Activated naive CD8-positive, alpha-beta T cell (primary cell): Measurements from ENCODE around the gene NDST1.

Experiments used
- H3K27ac Mint-ChIP-seq: one replicate; pipeline ENCODE4 v1.8.0; 2021; ENCODE audit warnings: mixed read lengths
- H3K27me3 Mint-ChIP-seq: one replicate; pipeline ENCODE4 v1.8.0; 2021; ENCODE audit warnings: mixed read lengths
- H3K36me3 Mint-ChIP-seq: one replicate; pipeline ENCODE4 v1.8.0; 2021; ENCODE audit warnings: mixed read lengths
- H3K4me1 Mint-ChIP-seq: one replicate; pipeline ENCODE4 v1.8.0; 2021; ENCODE audit warnings: low read depth, mixed read lengths
- H3K4me3 Mint-ChIP-seq: one replicate; pipeline ENCODE4 v1.8.0; 2021; ENCODE audit warnings: mild to moderate bottlenecking, mixed read lengths
- H3K9me3 Mint-ChIP-seq: one replicate; pipeline ENCODE4 v1.8.0; 2021; ENCODE audit warnings: low read depth, mixed read lengths

NDST1 gene

DNA sequence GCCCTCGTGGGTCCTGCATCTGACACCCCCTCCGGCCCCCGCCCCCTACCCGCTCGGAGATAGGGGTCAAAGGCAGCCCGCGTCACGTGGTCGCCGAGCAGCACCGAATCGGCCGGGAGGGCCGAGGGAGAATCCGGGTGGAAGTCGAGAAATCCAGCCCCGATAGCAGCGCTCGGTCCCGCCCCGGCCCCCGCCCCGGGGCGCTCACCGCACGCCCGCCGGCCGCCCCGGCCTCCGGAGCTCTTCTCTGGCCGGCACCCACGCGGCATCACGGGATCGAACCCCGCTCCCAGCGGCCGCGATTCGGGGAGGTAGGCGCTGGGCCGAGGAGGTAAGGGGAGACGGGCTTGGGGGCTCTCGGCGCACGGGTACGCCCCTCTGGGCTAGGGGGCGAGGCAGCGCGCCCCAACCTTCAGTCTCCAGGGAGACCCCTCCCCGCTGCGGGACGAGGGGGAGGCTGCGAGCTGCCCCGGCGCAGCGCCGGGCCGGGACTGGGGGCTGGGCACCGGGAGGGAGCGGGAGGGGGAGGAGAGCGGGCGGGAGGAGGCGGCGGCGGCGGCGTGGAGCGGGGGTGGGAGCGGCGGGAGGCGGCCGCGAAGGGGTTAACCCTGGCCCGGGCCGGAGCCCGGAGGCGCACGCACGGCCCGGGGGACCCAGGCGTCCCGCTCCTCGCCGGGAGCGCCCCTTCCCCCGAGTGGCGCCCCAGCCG is 22.1 kb upstream of the NDST1 start:
- H3K9me3 Mint-ChIP-seq, result no peaks in the 10 kb centered on the region
- peak overlapping the region; percentile 7 for H3K4me3 Mint-ChIP-seq
- H3K36me3 Mint-ChIP-seq, result no peaks in the 10 kb centered on the region
- peaks cover 8% of the 10 kb centered on the region for H3K4me1 Mint-ChIP-seq
- H3K27me3 Mint-ChIP-seq, result peaks cover 4% of the 10 kb centered on the region
- H3K27ac Mint-ChIP-seq, result no peak overlapping the region

DNA sequence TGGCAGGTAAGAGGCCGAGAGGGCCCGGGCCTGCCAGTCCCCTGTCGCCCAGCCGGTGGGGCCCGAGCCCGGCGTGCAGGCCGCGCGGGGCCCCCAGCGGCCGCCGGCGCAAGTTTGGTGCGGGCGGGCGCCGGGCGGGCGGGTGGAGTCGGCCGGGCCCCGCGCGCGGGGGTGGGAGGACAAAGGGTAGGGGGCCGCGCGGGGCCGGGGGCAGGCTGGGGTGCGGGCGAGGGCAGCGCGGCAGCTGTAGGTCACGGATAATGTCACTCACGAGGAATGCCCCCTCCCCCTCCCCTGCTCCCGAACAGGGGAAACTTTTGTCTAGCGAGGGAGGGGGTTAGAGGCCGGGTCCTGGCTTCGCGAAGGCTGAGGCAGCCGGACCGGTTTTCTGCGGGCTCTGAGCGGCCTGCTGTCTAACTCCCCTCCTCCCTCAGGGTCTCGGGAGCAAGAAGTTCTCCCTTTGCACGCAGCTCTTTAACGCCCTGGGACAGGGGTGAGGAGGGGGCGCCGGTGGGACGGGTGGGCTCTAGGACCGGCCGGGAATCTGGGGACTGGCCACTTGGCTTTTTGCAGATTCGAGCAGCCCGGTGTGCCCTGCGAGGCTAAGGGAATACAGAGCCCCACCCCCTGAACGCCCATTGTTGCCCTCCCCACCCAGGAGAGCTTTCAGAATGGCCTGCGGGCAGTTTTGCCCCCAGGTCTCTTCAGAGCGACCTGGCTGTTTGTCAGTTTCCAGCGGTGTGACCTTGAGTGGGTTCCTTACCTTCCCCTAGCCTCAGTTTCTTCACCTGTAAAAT is 21.3 kb upstream of the NDST1 start:
- Mint-ChIP-seq H3K4me1 (peaks cover 8% of the 10 kb centered on the region), H3K9me3 (no peaks in the 10 kb centered on the region), H3K27ac (peak overlapping the region; percentile 22), H3K36me3 (no peaks in the 10 kb centered on the region), H3K27me3 (peaks cover 4% of the 10 kb centered on the region), H3K4me3 (peak overlapping the region; percentile 79)

DNA sequence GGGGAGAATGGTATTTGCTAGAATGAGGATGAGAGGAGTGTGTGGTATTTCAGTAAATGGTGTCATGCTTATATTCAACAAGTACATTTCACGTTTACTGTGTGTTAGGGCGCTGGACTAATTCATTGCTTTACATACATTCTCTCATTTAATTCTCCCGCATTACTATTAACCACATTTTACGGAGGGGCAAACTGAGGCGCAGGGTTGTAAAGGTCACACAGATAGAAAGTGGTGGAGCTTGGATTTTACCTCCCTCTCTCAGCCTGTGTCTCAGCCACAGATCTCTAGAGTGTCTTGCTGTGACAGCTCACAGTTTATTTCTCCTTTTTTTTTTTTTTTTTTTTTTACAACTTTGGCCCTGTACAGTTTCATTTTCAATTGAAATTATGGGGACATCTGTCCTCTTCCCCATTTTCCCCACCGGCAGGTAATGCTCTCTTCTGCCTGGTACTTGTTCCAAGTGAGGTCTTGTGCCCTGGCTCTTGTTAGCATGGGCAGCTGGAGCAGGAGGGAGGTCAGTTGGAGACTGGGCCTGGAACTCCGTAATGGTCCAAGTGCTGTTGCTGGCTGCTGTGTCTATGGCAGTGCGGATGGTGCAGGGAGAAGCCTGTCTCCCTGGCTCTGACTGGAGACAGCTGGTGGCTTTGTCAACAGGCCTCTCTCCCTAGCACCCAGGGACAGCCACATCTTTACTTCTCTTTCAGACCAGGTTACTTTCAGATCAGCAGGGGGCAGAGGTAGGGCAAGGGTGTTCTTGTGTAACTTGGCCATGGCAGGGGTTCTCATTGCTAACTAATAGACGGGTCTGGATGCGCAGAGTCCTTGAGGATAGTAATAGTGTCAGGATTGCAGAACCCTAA is 20.5 kb upstream of the NDST1 start:
- H3K4me3 Mint-ChIP-seq, result peak overlapping the region; percentile 79
- peaks cover 8% of the 10 kb centered on the region for H3K4me1 Mint-ChIP-seq
- peak overlapping the region; percentile 34 for H3K27ac Mint-ChIP-seq
- H3K9me3 Mint-ChIP-seq, result no peaks in the 10 kb centered on the region
- peaks cover 4% of the 10 kb centered on the region for H3K27me3 Mint-ChIP-seq
- H3K36me3 Mint-ChIP-seq, result no peaks in the 10 kb centered on the region

DNA sequence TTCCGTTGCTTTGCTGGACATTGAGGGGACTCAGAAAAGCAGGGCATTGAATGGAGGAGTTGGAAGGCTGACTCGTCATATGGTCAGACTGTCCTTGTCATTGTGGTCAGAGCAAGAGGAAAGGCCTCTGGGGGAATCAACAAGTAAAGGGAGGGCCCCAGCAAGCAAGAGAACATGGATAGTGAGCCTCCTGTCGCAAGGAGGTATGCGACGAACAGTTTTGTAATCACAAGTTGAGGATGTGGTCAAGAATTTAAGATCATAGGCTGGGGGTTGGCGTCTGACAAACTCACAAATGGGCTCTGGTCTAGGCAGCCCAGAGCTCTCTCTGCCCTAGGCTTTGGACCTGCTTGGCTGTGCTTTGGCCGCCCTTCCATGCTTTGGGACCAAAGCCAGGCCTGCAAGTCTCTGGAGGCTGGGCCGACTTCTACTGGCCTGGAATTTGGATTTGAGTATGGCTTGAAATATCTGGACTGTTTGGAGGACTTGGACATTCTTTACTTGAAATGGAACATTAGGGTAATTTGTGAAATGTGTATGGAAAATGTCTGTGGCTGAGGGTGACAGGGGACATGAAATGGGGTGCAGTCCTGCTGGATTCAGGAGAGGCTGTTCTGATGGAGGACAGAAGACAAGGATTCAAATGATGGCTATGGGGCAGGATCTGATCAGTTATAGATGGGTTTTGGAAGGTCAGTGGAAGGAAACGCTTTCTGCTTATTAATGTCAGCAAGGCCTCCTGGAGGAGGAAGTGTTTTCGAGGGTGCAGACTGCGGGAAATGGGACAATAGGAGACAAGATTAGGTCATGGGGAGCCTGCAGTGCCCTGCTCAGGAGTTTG is 19.2 kb upstream of the NDST1 start:
- H3K27me3 Mint-ChIP-seq, result peaks cover 4% of the 10 kb centered on the region
- H3K27ac Mint-ChIP-seq, result no peak overlapping the region
- H3K4me1 Mint-ChIP-seq, result peaks cover 8% of the 10 kb centered on the region
- no peak overlapping the region for H3K4me3 Mint-ChIP-seq
- H3K9me3 Mint-ChIP-seq, result no peaks in the 10 kb centered on the region
- H3K36me3 Mint-ChIP-seq, result no peaks in the 10 kb centered on the region

DNA sequence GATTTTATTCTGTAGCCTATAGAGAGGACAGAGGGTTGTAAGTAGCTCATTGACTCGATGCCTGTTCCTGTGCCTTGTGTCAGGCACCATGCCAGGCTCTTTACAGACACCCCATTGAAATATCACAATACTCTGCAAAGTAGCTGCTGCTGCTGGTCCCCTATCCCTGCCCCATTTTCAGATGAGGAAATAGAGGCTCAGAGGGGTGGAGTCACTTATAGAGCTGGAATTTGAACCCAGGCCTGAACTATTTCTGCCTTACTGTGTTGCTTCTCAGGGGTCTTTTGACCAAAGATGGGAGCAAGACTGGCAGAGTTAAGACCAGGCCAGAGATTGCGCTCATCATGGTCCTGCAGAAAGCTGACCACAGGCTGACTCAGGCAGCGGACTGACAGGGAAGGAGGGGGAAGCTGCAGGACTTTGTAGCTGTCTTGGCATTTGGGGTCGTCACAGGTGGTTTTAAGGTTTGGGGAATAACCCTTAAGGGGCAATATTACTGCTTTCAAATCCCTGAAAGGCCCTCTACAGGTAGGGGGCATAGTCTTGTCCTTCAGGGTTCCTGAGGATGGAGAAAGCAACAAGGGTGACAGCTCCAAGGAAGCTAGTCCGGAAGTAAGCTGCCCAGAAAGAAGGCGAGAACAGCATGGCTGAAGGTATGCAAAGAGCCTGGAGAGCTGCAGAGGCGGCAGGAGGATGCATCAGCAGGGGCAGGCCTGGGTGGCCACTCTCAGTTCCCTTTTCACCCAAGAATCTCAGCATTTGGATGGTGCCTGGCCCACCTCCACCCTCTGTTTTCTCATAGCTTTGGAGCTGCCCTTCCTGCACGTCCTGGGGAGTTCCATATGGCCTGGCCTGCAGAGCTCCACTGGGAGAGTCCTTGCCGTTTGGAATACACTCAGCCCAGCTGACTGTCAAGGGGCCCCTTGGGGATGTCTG is 18.3 kb upstream of the NDST1 start:
- Mint-ChIP-seq H3K27ac (no peak overlapping the region), H3K4me3 (no peak overlapping the region), H3K9me3 (no peaks in the 10 kb centered on the region), H3K27me3 (peaks cover 4% of the 10 kb centered on the region), H3K36me3 (no peaks in the 10 kb centered on the region), H3K4me1 (peaks cover 8% of the 10 kb centered on the region)

DNA sequence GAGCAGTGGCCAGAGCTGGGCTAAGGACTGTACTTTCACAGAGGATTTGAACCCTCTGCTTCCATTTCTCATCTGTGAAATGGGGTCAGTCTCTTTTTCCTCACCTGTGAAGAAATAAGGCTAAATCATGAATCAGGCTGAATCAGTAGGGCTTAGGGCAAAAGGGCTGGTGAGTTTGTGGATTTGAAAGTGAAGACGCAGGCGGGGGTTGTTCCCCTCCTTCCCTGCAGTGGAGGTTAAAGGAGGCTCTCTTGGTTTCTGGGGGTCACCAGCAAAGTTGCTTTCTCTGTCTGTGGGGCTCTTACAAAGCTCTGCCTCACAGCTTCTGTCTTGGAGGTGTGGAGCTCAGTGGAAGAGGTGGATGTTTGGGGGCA is 17.6 kb upstream of the NDST1 start:
- Mint-ChIP-seq H3K36me3 (no peaks in the 10 kb centered on the region), H3K27ac (no peak overlapping the region), H3K27me3 (peaks cover 4% of the 10 kb centered on the region), H3K4me3 (no peak overlapping the region), H3K9me3 (no peaks in the 10 kb centered on the region), H3K4me1 (peaks cover 5% of the 10 kb centered on the region)

DNA sequence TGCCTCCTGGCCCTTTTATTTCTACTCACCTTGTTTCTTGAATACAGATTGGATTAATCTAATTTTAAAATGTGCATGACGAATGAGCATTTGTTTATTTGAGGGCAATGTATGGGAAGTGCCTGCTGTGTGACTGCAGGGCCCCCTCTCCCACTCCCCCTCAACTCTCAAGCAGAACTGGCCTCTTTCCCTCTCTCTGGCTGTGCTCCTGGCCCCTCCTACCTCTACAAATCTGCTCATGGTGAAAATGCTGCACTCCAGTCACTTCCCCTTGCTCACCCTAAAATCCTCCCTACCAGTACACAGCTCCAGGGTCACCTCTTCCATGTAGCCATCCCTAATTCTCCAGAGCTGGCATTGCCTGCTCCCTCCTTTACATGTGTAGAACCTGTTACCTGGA is 17.2 kb upstream of the NDST1 start:
- Mint-ChIP-seq H3K27me3 (peaks cover 4% of the 10 kb centered on the region), H3K4me1 (peaks cover 5% of the 10 kb centered on the region), H3K9me3 (no peaks in the 10 kb centered on the region), H3K4me3 (no peak overlapping the region), H3K36me3 (no peaks in the 10 kb centered on the region), H3K27ac (no peak overlapping the region)

DNA sequence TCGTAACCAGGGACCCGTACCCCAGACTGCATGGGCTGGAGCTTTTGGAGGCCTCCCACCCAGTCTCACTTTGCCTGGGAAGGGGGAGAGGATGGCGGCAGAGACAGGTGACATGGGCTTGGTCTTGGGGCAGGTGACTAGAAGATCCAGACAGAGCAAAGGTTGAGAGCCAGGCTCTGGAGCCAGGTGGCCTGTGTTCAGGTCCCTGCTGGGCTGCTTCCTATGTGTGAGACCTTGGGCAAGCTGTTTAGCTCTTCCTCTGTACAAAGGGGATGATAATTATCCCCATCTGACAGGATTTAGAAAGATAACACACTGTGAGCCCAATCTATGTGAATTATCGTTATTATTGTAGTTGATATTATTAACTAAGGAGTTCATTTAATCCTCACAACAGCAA is 16.1 kb upstream of the NDST1 start:
- peaks cover 5% of the 10 kb centered on the region for H3K4me1 Mint-ChIP-seq
- H3K9me3 Mint-ChIP-seq, result no peaks in the 10 kb centered on the region
- no peak overlapping the region for H3K4me3 Mint-ChIP-seq
- H3K36me3 Mint-ChIP-seq, result no peaks in the 10 kb centered on the region
- peaks cover 4% of the 10 kb centered on the region for H3K27me3 Mint-ChIP-seq
- no peak overlapping the region for H3K27ac Mint-ChIP-seq

- Mint-ChIP-seq H3K4me1 (no peaks in the 10 kb centered on the region), H3K27ac (no peak overlapping the region), H3K27me3 (no peaks in the 10 kb centered on the region), H3K9me3 (no peaks in the 10 kb centered on the region), H3K36me3 (no peaks in the 10 kb centered on the region), H3K4me3 (no peak overlapping the region)
These were observed 15.3 kb upstream of the NDST1 start for GRCh38 chr5:150492621-150493020.

DNA sequence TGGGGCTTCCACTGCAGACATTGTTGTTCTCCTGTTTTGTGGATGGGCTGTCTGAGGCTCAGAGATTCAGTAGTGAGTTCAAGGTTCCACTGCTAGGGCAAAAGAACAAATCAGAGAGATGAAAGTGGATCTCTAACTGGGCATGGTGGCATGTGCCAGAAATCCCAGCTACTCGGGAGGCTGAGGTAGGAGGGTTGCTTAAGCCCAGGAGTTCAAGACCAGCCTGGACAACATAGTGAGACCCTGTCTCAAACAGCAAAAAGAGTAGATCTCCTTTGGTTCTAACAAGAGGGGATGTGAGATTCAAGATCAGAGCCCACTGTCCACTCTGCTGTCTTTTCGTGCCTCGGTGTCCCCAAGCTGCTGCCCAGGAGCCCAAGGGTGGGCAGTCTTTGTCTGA is 11.8 kb upstream of the NDST1 start:
- Mint-ChIP-seq H3K4me1 (no peaks in the 10 kb centered on the region), H3K36me3 (no peaks in the 10 kb centered on the region), H3K4me3 (no peak overlapping the region)

DNA sequence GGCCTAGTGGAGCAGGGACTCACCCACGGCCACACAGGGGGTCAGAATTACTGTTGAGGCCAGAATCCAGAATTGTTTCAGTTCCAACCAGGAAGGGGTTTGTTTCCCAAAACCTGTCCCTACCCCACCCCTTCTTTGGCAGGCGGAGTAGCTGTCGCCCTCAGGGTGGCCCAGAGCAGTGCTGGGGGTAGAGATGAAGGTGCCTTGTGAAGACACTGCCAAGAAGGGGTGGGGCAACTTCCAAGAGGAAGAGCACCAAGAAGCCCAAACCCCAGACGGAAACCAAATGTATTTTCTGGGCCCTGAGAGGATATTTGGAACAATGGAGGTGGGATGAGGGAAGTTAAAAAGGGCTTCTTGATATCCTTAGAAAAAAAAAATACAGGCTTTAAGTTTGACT is 11.4 kb upstream of the NDST1 start:
- no peak overlapping the region for H3K27ac Mint-ChIP-seq
- no peaks in the 10 kb centered on the region for H3K36me3 Mint-ChIP-seq
- no peak overlapping the region for H3K4me3 Mint-ChIP-seq
- H3K27me3 Mint-ChIP-seq, result no peaks in the 10 kb centered on the region
- no peaks in the 10 kb centered on the region for H3K9me3 Mint-ChIP-seq
- no peaks in the 10 kb centered on the region for H3K4me1 Mint-ChIP-seq

More for the DNA sequence above, 11.8 kb upstream of the NDST1 start:
- H3K27ac Mint-ChIP-seq, result no peak overlapping the region
- no peaks in the 10 kb centered on the region for H3K9me3 Mint-ChIP-seq
- H3K27me3 Mint-ChIP-seq, result no peaks in the 10 kb centered on the region

DNA sequence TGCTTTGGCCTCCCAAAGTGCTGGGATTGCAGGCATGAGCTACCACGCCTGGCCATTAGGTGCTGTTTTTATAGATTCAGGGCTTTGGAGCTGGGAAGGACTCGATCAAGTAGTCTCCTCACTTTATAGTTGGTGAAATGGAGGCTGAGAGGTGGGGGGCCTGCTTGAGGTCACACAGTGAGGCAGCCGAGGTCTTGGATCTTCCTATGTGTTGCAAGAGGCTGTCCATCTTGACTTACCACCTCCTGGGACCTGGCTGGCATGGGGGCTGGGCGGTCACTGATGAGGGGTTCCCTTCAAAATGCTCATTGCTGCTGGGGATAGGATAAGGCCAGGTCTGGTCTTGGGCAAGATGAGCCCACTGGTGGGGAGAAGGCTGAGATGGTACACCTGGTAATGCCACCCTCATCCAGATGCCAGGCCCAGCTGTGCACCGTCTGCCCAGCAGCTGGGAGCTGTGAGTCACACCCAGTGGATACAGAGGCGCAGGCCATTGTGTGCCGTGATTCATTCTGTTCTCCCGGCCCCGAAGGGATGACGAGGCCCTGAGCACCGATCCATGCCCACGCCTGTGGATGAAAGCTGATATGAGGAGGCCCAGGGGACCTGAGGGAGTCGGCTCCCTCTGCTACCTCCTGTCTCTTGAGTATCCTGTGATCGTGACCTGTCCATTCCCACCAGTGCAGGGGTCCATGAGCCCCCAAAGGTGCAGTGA is 10.5 kb upstream of the NDST1 start:
- H3K27ac Mint-ChIP-seq, result no peak overlapping the region
- H3K4me1 Mint-ChIP-seq, result no peaks in the 10 kb centered on the region
- no peaks in the 10 kb centered on the region for H3K9me3 Mint-ChIP-seq
- no peaks in the 10 kb centered on the region for H3K27me3 Mint-ChIP-seq
- H3K36me3 Mint-ChIP-seq, result no peaks in the 10 kb centered on the region
- H3K4me3 Mint-ChIP-seq, result no peak overlapping the region

GRCh38 chr5:150497989-150498317 is 10.0 kb upstream of the NDST1 start:
- Mint-ChIP-seq H3K4me3 (no peak overlapping the region), H3K27me3 (no peaks in the 10 kb centered on the region), H3K36me3 (no peaks in the 10 kb centered on the region), H3K27ac (no peak overlapping the region), H3K9me3 (no peaks in the 10 kb centered on the region), H3K4me1 (no peaks in the 10 kb centered on the region)
